ENCODE measurements around the gene WTAP.
"Not testable (repeated sequence)": the region's sequence is repeated elsewhere in the genome, so short reads cannot be mapped to it uniquely, and the experiment has no call there.

The WTAP gene

GRCh38 chr6:159745081-159745480 lies 17.8 kb downstream of the WTAP start:
- no CpG with 5 or more reads among the region's 7 CpGs for WGBS (ENCODE audit: insufficient coverage, insufficient read length)
- Histone ChIP-seq H3K4me3 (ENCODE audit: low read length) (no peak overlapping the region), H3K36me3 (ENCODE audit: control insufficient read depth, insufficient read depth, low read length) (peaks cover 17% of the 10 kb centered on the region; the same call in 1 of the 2 replicates), H3K27ac (ENCODE audit: low read length) (no peak overlapping the region), H3K4me1 (ENCODE audit: control insufficient read depth, insufficient read depth, low read length) (no peaks in the 10 kb centered on the region), H3K9me3 (ENCODE audit: control insufficient read depth, insufficient read depth, low read length) (no peaks in the 10 kb centered on the region), H3K27me3 (ENCODE audit: control insufficient read depth, insufficient read depth, low read length) (no peaks in the 10 kb centered on the region)
- DNase-seq (ENCODE audit: low read depth, low spot score) = no peak

- no CpG with 5 or more reads among the region's 1 CpG for WGBS (ENCODE audit: insufficient coverage, insufficient read length)
- H3K4me1 ChIP-seq (ENCODE audit: control insufficient read depth, insufficient read depth, low read length) = no peaks in the 10 kb centered on the region
- no peak overlapping the region for H3K27ac ChIP-seq (ENCODE audit: low read length)
- no peak for DNase-seq (ENCODE audit: low read depth, low spot score)
- H3K4me3 ChIP-seq (ENCODE audit: low read length) = no peak overlapping the region
- no peaks in the 10 kb centered on the region for H3K27me3 ChIP-seq (ENCODE audit: control insufficient read depth, insufficient read depth, low read length)
- peaks cover 15% of the 10 kb centered on the region for H3K36me3 ChIP-seq (ENCODE audit: control insufficient read depth, insufficient read depth, low read length)
- H3K9me3 ChIP-seq (ENCODE audit: control insufficient read depth, insufficient read depth, low read length) = no peaks in the 10 kb centered on the region
Observed at GRCh38 chr6:159746759-159747158, 19.5 kb downstream of the WTAP start.

- not testable (repeated sequence) for H3K27me3 ChIP-seq (ENCODE audit: control insufficient read depth, insufficient read depth, low read length); DNase-seq (ENCODE audit: low read depth, low spot score); H3K9me3 ChIP-seq (ENCODE audit: control insufficient read depth, insufficient read depth, low read length); H3K27ac ChIP-seq (ENCODE audit: low read length); H3K4me3 ChIP-seq (ENCODE audit: low read length); H3K4me1 ChIP-seq (ENCODE audit: control insufficient read depth, insufficient read depth, low read length)
- peaks cover 14% of the 10 kb centered on the region for H3K36me3 ChIP-seq (ENCODE audit: control insufficient read depth, insufficient read depth, low read length)
- WGBS (ENCODE audit: insufficient coverage, insufficient read length) = no CpG with 5 or more reads among the region's 7 CpGs
Observed at GRCh38 chr6:159748127-159748526, 20.8 kb downstream of the WTAP start.

GRCh38 chr6:159751448-159751847 lies 24.1 kb downstream of the WTAP start:
- no peak overlapping the region for H3K27ac ChIP-seq (ENCODE audit: low read length)
- H3K36me3 ChIP-seq (ENCODE audit: control insufficient read depth, insufficient read depth, low read length) = peaks cover 10% of the 10 kb centered on the region
- H3K4me3 ChIP-seq (ENCODE audit: low read length) = no peak overlapping the region
- no peaks in the 10 kb centered on the region for H3K9me3 ChIP-seq (ENCODE audit: control insufficient read depth, insufficient read depth, low read length)
- no peak for DNase-seq (ENCODE audit: low read depth, low spot score)
- no CpG with 5 or more reads among the region's 3 CpGs for WGBS (ENCODE audit: insufficient coverage, insufficient read length)
- no peaks in the 10 kb centered on the region for H3K4me1 ChIP-seq (ENCODE audit: control insufficient read depth, insufficient read depth, low read length)
- H3K27me3 ChIP-seq (ENCODE audit: control insufficient read depth, insufficient read depth, low read length) = no peaks in the 10 kb centered on the region

GRCh38 chr6:159753081-159753872 lies 26.0 kb downstream of the WTAP start:
- Histone ChIP-seq H3K27ac (ENCODE audit: low read length) (no peak overlapping the region), H3K36me3 (ENCODE audit: control insufficient read depth, insufficient read depth, low read length) (peaks cover 10% of the 10 kb centered on the region), H3K4me1 (ENCODE audit: control insufficient read depth, insufficient read depth, low read length) (no peaks in the 10 kb centered on the region), H3K4me3 (ENCODE audit: low read length) (no peak overlapping the region), H3K27me3 (ENCODE audit: control insufficient read depth, insufficient read depth, low read length) (no peaks in the 10 kb centered on the region), H3K9me3 (ENCODE audit: control insufficient read depth, insufficient read depth, low read length) (no peaks in the 10 kb centered on the region)
- no peak for DNase-seq (ENCODE audit: low read depth, low spot score)
- no CpG with 5 or more reads among the region's 6 CpGs for WGBS (ENCODE audit: insufficient coverage, insufficient read length)

- Histone ChIP-seq H3K27me3 (ENCODE audit: control insufficient read depth, insufficient read depth, low read length) (no peaks in the 10 kb centered on the region), H3K9me3 (ENCODE audit: control insufficient read depth, insufficient read depth, low read length) (no peaks in the 10 kb centered on the region), H3K4me1 (ENCODE audit: control insufficient read depth, insufficient read depth, low read length) (no peaks in the 10 kb centered on the region), H3K27ac (ENCODE audit: low read length) (no peak overlapping the region), H3K36me3 (ENCODE audit: control insufficient read depth, insufficient read depth, low read length) (peaks cover 10% of the 10 kb centered on the region), H3K4me3 (ENCODE audit: low read length) (no peak overlapping the region)
- WGBS (ENCODE audit: insufficient coverage, insufficient read length) = no CpG with 5 or more reads among the region's 2 CpGs
- DNase-seq (ENCODE audit: low read depth, low spot score) = no peak
Observed at GRCh38 chr6:159754401-159754800, 27.1 kb downstream of the WTAP start.

GRCh38 chr6:159754959-159755914 lies 27.9 kb downstream of the WTAP start:
- Histone ChIP-seq H3K27me3 (ENCODE audit: control insufficient read depth, insufficient read depth, low read length) (no peaks in the 10 kb centered on the region), H3K27ac (ENCODE audit: low read length) (no peak overlapping the region), H3K4me3 (ENCODE audit: low read length) (no peak overlapping the region), H3K36me3 (ENCODE audit: control insufficient read depth, insufficient read depth, low read length) (peaks cover 10% of the 10 kb centered on the region), H3K9me3 (ENCODE audit: control insufficient read depth, insufficient read depth, low read length) (no peaks in the 10 kb centered on the region), H3K4me1 (ENCODE audit: control insufficient read depth, insufficient read depth, low read length) (0 out of 2 replicates have a peak, but pooled peaks cover under 1% of the 10 kb centered on the region)
- no CpG with 5 or more reads among the region's 15 CpGs for WGBS (ENCODE audit: insufficient coverage, insufficient read length)
- DNase-seq (ENCODE audit: low read depth, low spot score) = no peak

GRCh38 chr6:159756508-159756907 lies 29.2 kb downstream of the WTAP start:
- Histone ChIP-seq H3K36me3 (ENCODE audit: control insufficient read depth, insufficient read depth, low read length) (peaks cover 8% of the 10 kb centered on the region), H3K9me3 (ENCODE audit: control insufficient read depth, insufficient read depth, low read length) (no peaks in the 10 kb centered on the region), H3K27ac (ENCODE audit: low read length) (no peak overlapping the region), H3K27me3 (ENCODE audit: control insufficient read depth, insufficient read depth, low read length) (no peaks in the 10 kb centered on the region), H3K4me3 (ENCODE audit: low read length) (no peak overlapping the region), H3K4me1 (ENCODE audit: control insufficient read depth, insufficient read depth, low read length) (peaks cover 3% of the 10 kb centered on the region; the same call in 1 of the 2 replicates)
- no peak for DNase-seq (ENCODE audit: low read depth, low spot score)
- no CpG with 5 or more reads among the region's 4 CpGs for WGBS (ENCODE audit: insufficient coverage, insufficient read length)

- no peak overlapping the region for H3K4me3 ChIP-seq (ENCODE audit: low read length)
- H3K9me3 ChIP-seq (ENCODE audit: control insufficient read depth, insufficient read depth, low read length) = no peaks in the 10 kb centered on the region
- DNase-seq (ENCODE audit: low read depth, low spot score) = no peak
- no peak overlapping the region for H3K27ac ChIP-seq (ENCODE audit: low read length)
- no peaks in the 10 kb centered on the region for H3K27me3 ChIP-seq (ENCODE audit: control insufficient read depth, insufficient read depth, low read length)
- no CpG with 5 or more reads among the region's 7 CpGs for WGBS (ENCODE audit: insufficient coverage, insufficient read length)
- H3K4me1 ChIP-seq (ENCODE audit: control insufficient read depth, insufficient read depth, low read length) = peaks cover 7% of the 10 kb centered on the region
- H3K36me3 ChIP-seq (ENCODE audit: control insufficient read depth, insufficient read depth, low read length) = peaks cover 8% of the 10 kb centered on the region; the same call in 1 of the 2 replicates
Observed at GRCh38 chr6:159758031-159759001, 31.0 kb downstream of the WTAP start.

All from iPS DF 6.9 (cell line).